Stimulated activated CD8-positive, alpha-beta memory T cell treated with anti-CD3 and anti-CD28 coated beads, Interleukin-2, amount 100 ng/mL, for 48 hours (primary cell): ENCODE results near the gene CYP2C18.
"Not testable (repeated sequence)": the region's sequence is repeated elsewhere in the genome, so short reads cannot be mapped to it uniquely, and the experiment has no call there.

Experiments used
- DNase-seq, 2 donors: peaks; one replicate each; pipeline ENCODE4 v3.0.0-alpha.2; 2020; ENCODE audit warnings: low read depth in 2 of 2

Gene CYP2C18

DNA sequence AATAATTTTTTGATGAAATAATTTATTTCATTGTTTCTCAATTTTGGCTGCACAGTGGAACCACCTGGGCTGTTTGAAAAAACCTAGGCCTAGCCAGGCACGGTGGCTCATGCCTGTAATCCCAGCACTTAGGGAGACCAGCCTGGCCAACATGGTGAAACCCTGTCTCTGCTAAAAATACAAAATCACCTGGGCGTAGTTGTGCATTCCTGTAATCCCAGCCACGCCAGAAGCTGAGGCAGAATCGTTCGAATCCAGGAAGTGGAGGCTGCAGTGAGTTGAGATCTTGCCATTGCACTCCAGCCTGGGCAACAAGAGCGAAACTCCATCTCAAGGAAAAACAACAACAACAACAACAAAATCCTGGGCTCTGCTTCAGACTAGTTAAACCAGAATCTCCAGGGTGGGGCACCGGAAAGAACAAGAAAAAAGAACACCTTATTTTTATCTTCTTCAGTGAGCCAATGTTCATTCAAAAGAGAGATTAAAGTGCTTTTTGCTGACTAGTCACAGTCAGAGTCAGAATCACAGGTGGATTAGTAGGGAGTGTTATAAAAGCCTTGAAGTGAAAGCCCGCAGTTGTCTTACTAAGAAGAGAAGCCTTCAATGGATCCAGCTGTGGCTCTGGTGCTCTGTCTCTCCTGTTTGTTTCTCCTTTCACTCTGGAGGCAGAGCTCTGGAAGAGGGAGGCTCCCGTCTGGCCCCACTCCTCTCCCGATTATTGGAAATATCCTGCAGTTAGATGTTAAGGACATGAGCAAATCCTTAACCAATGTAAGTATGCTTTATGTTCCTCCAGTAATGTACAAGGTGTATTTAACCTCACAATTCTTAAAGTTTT lies at the start of gene CYP2C18:
Gene CYP2C18 (plus strand): TSS at position 516 of the 841 bp plus-strand sequence. CDS start 91 bp downstream, at position 607.
- DNase-seq = no peak

DNA sequence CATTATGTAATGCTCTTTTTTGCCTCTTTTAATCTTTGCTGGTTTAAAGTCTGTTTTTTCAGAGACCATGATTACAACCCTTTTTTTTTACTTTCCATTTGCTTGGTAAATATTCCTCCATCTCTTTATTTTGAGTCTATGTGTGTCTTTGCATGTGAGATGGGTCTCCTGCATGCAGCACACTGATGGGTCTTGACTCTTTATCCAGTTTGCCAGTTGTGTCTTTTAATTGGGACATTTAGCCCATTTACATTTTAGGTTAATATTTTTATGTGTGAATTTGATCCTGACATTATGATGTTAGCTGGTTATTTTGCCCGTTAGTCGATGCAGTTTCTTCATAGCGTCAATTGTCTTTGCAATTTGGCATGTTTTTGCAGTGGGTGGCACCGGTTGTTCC lies 45.4 kb upstream of the CYP2C18 start:
- not testable (repeated sequence) for DNase-seq

GRCh38 chr10:94639902-94640301 lies 43.6 kb upstream of the CYP2C18 start:
- DNase-seq = no peak

- no peak for DNase-seq
Observed at GRCh38 chr10:94640562-94640961, 43.0 kb upstream of the CYP2C18 start.

DNA sequence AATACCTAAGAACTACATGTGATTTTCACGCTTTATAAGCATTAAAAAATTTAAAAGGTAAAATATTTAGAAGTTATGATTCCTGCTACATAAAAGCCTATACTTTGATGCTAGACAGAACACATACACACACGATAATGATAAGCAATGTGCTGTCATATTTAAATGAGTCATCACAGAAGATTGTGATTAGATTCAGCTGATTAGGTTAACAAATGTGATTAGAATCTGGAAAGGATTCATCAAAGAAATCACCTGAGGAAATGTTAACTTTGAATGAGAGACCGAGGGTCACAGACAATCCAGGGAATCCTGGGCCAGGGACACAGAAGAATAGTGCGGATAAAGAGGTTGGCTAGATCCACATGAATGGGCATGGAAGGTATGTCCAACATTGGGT lies 42.0 kb upstream of the CYP2C18 start:
- no peak for DNase-seq

DNA sequence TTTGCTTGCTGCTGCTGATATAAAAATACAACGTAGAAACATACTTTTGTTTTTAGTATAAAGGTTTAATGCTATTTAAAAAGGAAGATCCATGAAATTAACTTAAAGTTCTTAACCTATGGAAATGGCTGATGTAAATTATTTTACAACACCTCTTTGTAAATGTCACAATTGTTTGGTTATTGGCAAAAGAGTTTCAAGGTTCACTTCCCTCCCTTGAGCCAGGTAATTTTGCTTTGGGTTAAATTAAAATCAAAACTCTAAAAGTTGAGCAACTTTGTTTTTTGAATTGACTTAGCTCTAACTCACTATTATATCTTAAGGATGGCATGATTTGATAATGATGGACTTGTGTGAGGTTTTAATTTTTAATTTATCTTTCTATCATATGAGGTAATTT lies 39.2 kb upstream of the CYP2C18 start:
- DNase-seq = no peak

DNA sequence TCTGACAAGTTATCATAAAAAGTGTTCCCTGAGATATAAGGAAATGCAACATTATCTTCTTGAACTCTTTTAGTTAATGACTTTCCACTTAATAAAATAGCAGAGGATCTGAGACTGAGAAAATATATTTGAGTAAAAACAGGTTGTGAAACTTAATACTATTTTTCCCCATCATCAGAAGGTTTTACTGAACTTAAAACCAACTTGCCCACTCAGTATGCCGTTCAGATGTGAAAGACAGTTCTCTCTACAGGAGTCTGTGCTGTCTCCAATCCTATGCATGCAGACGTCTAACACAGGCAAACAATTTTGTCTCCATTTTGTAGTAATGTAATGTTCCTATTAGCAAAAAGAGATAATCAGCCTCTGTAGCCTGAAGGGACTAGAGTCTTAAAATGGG lies 38.2 kb upstream of the CYP2C18 start:
- DNase-seq = no peak

- not testable (repeated sequence) for DNase-seq
Observed at GRCh38 chr10:94655201-94655600, 28.3 kb upstream of the CYP2C18 start.

DNA sequence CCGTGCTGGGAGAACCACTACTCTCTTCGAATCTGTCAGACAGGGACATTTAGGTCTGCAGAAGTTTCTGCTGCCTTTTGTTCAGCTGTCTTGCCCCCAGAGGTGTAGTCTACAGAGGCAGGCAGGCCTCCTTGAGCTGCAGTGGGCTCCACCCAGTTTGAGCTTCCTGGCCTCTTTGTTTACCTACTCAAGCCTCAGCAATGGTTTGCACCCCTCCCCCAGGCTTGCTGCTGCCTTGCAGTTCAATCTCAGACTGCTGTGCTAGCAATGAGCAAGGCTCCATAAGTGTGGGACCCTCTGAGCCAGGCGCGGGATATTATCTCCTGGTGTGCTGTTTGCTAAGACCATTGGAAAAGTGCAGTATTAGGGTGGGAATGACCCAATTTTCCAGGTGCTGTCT lies 20.5 kb upstream of the CYP2C18 start:
- not testable (repeated sequence) for DNase-seq

DNA sequence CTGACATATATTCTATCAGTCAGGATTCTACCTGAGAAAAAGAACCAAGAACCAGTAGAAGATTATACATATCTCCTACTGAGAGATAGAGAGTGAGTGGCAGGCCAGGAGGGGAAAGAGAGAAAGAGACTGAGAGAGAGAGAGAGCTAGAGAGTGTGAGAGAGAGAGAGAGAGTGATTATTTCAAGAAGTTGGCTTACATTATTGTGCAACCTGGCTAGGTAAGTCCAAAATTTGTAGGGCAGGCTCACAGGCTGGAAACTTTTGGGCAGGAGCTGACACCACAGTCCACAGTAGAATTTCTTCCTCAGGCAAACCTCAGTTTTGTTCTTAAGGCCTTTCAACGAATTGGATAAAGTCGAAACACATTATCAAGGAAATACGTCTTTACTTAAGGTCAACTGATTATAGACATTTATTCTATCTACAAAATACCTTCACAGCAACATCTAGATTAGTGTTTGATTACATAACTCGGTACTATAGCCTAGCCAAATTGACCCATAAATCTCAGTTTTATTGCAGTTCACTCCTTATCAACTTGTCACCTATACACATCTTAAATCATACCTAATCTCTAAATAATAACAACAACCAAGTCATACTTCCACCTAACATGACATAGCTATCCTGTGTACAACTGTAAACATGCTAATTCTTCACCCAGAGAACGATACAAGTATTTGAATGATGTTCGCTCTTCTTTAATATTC lies 17.0 kb upstream of the CYP2C18 start:
- no peak for DNase-seq

DNA sequence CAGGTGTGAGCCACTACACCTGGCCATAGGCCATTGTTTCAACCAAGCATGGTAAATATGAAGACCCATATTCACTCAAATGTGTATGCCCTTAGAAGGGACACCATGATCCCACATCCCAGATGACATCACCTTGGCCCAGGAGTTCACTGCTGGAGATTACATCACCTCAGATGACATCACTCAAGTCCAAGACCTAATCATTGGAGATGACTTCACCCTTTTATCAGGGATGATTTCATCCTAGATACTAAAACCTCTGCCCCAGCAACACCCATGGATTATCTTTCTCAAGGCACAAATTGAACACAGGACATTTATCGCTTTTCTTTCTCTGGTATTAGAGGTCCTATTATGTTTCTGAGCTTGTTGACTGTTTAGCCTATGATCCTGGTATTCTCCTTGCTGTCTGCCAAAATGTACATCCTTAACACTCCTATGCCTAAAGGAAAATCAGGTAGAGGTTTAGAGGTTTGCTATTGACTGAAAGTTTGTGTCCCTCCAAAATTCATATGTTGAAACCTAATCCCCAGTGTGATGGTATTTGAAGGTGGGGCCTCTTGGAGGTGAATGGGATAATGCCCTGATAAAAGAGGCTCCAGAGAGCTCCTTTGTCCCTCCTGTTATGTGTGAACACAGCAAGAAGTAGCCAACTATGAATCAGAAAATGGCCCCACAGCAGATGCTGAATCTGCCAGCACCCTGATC lies 9.8 kb upstream of the CYP2C18 start:
- no peak for DNase-seq

GRCh38 chr10:94676496-94676895 lies 7.0 kb upstream of the CYP2C18 start:
- no peak for DNase-seq

- no peak for DNase-seq
Observed at GRCh38 chr10:94677691-94678090, 5.8 kb upstream of the CYP2C18 start.

- DNase-seq = no peak
Observed at GRCh38 chr10:94678475-94678874, 5.1 kb upstream of the CYP2C18 start.

- no peak for DNase-seq
Observed at GRCh38 chr10:94680544-94680943, 3.0 kb upstream of the CYP2C18 start.

GRCh38 chr10:94682636-94683035 lies 893 bp upstream of the CYP2C18 start:
- DNase-seq = not testable (repeated sequence)

DNA sequence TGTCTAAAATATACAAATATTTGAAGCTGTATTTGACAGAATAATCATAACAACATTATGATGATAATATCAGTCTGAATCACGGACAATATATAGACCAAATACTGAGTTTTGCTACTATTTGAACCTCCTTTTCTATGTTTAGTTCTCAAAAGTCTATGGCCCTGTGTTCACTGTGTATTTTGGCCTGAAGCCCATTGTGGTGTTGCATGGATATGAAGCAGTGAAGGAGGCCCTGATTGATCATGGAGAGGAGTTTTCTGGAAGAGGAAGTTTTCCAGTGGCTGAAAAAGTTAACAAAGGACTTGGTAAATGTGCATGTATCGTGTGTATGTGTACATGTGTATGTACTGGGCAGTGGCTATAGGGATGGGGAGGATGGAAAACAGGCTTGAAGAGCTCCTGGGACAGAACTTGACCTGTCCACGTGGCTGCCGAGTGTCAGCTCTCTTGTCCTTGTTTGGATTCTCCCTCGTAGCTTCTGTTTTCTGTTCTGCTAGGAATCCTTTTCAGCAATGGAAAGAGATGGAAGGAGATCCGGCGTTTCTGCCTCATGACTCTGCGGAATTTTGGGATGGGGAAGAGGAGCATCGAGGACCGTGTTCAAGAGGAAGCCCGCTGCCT lies 4.2 kb downstream of the CYP2C18 start:
- no peak for DNase-seq

DNA sequence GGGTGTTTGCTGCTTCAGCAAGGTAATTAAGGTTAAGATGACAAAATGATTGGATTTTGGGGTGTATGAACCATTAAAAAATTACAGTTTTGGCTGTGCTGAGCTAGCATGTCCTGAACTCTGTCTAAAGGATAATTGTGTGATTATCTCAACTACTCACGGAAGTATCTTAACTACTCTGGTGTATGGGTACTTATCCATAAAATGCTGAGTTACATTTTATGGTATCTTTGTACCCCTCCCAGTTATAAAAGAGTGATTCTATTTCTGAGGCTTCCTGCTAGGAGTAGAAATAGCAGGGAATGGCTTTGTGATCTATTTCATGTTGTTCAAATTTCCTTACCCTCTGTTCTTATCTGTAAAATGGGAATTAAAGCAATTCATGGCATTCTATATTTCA lies 22.6 kb downstream of the CYP2C18 start:
- DNase-seq = no peak

DNA sequence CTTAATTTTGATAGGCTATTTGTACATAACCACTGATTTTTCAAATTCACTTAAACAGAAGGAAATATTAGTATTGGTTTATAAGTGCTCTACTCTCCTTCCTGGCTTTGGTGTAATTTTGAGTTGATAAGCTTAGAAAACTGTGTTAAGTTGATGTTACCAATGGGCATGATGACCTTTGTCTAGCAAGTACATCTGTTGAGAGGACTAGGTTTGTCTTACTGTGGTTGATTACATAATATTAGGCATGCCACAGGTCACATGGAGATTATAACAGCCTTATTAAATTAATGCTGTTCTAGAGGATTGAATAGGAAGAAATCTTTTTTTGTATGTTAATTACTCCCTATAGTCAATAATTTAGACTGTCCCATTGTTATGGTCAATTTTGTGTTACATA lies 27.0 kb downstream of the CYP2C18 start:
- DNase-seq = no peak

GRCh38 chr10:94725871-94726270 lies 42.3 kb downstream of the CYP2C18 start:
- no peak for DNase-seq

DNA sequence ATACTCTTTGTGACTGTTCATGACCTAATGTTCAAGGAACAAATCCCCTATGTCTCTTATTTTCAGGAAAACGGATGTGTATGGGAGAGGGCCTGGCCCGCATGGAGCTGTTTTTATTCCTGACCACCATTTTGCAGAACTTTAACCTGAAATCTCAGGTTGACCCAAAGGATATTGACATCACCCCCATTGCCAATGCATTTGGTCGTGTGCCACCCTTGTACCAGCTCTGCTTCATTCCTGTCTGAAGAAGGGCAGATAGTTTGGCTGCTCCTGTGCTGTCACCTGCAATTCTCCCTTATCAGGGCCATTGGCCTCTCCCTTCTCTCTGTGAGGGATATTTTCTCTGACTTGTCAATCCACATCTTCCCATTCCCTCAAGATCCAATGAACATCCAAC lies 51.7 kb downstream of the CYP2C18 start:
- no peak for DNase-seq

DNA sequence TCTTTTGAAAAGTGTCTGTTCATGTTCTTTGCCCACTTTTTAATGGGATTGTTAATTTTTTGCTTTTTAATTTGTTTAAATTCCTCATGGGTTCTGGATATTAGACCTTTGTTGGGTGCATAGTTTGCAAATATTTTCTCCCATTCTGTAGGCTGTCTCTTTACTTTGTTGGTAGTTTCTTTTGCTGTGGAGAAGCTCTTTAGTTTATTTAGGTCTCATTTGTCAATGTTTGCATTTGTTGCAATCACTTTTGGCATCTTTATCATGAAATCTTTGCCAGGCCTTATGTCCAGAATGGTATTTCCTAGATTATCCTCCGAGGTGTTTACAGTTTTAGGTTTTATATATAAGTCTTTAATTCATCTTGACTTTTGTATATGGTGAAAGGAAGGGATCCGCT lies 55.1 kb downstream of the CYP2C18 start:
- DNase-seq = no peak
